Stimulated activated CD8-positive, alpha-beta memory T cell treated with anti-CD3 and anti-CD28 coated beads, Interleukin-15, amount 100 ng/mL, for 48 hours (primary cell): ENCODE data around the gene RABGAP1L.
"Not testable (repeated sequence)": the region's sequence is repeated elsewhere in the genome, so short reads cannot be mapped to it uniquely, and the experiment has no call there.

Source experiments
- DNase-seq, 2 donors: peaks; one replicate each; pipeline ENCODE4 v3.0.0-alpha.2; 2020; ENCODE audit warnings: low read depth in 2 of 2

RABGAP1L gene

DNA sequence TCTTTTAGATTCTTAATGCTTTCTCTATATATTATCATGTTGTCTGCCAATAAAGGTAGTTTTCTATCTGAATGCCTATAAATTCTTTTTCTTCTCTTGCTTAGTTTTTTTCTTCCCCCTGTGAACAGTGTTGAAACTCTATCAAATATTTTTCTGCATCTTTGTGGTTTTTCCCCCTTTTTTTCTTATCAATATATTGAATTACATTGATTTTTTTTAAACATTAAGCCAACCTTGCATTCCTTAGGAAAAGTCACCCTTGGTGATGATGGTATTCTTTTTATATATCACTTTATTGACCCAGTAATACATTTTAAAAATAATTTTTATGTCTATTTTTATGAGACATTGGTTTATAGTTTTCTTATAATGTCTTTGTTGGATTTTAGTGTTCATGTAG, 131.7 kb downstream of the RABGAP1L start:
- no peak for DNase-seq

DNA sequence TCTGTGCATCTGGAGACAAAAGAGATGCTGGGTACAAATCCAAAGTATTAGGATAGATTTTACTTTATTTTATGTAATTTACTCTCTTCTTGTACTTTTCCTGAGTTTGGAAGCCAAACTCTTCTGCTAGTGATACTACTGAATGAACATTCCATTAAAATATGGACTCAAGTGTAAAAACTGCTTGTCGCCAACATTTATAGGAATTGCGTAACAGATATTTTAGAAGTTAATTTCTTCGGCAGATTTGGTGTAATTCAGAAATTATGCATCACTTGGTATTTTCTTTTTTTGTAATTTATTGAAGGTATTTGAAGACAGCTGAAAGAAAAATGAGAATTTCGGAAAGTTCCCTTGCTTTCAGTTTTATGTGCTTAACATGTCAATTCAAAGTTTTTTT, 137.0 kb downstream of the RABGAP1L start:
- DNase-seq: no peak

DNA sequence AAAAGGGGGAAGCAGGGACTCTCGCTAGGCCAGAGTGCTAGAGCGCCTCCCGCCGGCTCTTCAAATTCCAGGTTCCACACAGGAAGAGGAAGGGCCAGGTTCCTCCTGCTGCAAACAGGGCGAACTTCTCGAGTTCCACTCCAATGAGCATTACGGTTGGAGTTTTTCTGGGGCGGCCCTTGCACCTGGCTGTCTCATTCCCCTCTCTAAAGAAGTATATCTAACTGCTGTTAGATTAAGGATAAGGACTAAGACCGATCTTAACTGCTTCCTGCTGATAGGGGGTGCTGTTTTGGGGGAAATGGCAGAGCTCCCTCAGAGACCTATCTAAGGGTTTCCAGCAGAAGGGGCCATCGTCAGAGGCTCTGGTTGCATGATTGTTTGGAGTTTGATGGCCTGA, 138.0 kb downstream of the RABGAP1L start:
- DNase-seq: no peak

DNA sequence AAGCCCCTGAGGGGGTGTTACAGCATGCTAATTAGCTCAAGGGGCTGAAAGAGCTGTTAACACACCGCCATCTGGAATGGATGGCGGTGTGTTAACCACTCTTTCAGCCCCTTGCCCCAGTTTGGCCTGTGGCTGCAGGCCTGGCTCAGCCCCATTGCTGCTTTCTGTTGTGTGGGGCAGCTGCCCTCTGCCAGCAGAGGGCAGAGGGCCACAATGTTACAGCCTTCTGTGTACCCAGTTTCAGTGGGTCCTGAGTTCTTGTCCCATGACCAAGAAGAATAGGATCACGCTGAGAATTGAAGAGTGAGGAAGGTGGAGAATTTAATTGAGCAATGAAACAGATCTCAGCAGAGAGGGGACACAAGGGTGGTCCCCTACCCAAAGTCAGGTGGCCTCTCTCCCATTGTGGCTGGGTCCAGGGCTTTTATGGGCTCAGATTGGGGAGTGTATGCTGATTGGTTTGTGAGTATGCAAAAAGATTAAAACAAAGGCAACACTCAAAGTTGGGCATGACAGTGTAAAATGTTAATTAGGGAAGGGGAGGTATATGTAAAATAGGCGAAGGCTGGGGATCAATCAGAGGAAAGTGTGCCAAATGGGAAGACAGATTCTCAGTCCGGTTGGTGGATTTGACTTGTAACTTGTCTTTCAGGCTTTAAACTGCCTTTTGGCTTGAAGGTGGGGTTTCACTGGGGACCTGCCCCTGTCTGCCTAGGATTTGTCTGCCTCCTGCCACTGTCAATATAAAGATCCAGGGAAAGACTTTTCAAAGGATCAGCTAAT, 142.2 kb downstream of the RABGAP1L start:
- no peak for DNase-seq

DNA sequence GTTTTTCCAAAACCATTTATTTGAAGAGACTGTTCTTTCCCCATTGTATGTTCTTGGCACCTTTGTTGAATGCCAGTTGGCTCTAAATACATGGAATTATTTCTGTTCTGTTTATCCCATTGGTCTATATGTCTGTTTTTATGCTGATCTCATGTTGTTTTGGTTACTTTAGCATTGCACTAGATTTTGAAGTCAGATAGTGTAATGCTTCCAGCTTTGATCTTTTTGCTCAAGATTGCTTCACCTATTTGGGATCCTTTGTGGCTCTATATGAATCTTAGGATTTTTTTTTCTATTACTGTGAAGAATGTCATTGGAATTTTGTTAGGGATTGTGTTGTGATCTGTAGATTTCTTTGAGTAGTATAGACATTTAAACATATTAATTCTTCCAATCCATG, 149.3 kb downstream of the RABGAP1L start:
- no peak for DNase-seq

DNA sequence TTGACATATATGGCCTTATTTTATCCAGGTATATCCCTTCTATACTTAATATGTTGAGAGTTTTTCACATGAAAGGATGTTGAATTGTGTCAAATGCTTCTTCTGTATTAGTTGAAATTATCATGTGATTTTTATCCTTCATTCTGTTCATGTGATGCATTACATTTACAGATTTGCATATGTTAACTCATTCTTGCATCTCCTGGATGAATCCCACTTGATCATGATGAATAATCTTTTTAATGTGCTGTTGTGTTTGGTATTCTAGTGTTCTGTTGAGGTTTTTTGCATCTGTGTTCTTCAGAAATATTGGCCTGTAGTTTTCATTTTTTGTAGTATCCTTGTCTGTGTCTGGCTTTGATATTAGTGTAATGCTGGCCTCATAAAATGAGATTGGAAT, 150.2 kb downstream of the RABGAP1L start:
- DNase-seq: no peak

DNA sequence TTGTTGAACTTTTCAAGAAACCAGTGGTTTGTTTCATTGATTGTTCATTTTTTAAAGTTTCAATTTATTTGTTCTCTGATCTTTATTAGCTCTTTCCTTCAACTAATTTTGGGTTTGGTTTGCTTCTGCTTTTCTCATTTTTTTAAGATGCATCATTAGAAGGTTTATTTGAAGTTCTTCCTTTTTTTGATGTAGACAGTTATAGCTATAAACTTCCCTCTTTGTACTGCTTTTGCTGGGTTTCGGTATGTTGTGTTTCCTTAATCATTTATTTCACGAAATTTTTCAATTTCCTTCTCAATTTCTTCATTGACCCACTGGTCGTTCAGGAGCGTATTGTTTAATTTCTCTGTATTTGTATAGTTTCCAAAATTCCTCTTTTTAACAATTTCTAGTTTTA, 155.1 kb downstream of the RABGAP1L start:
- DNase-seq: no peak

DNA sequence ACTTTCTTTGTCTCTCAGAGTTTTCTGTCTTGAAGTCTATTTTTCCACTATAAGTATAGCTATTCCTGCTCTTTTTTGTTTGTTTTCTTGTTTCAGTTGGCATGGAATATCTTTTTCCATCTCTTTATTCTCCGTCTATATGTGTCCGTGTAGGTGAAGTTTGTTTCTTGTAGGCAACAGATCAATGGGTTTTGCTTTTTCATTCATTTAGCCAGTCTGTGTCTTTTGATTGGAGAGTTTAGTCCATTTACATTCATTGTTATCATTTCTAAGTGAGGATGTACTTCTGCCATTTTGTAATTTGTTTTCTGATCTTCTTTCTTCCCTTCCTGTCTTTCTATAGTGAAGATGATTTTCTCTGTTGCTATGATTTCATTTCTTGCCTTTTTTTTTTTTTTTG, 155.9 kb downstream of the RABGAP1L start:
- DNase-seq: no peak

DNA sequence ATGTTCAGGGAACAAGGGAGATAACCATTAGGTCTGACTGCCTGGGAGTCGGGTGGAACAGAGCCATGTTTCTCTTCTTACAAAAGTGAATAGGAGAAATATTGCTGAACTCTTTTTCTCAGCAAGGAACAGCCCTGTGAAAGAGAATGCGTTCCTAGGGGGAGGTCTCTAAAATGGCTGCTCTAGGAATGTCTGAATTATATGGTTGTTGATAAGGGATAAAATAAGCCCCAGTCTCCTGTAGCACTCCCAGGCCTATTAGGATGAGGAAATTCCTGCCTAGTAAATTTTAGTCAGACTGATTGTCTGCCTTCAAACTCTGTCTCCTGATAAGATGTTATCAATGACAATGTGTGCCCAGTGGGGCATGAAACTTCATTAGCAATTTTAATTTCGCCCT, 161.6 kb downstream of the RABGAP1L start:
- not testable (repeated sequence) for DNase-seq

DNA sequence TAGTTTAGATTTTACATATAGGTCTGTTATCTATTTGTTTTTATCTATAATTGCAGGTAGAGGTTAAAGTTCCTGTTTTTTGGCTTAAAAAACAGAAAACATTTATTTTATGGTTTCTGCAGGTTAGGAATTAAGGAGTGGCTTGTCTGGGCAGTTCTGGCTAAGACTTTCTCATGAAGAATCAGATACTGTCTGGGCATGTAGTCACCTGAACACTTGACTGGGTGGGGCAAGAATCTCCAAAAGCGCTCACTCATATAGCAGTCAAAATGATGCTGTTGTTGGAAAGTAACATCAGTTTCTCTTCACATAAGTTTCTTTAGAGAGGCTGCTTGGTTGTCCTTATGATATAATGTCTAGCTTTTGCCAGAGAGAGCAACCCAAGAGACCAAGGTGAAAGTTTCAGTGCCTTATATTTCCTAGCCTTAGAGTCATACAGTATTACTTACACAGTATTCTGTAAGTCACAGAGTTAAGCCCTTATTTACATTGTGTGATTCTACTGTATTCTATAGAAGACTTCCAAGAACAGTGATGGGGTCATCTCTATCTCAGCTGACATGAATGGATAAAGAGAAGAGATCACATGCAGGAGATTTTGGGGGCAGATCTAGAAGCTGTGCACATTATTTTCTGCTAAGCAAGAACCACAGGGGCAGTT, 163.0 kb downstream of the RABGAP1L start:
- DNase-seq: no peak

DNA sequence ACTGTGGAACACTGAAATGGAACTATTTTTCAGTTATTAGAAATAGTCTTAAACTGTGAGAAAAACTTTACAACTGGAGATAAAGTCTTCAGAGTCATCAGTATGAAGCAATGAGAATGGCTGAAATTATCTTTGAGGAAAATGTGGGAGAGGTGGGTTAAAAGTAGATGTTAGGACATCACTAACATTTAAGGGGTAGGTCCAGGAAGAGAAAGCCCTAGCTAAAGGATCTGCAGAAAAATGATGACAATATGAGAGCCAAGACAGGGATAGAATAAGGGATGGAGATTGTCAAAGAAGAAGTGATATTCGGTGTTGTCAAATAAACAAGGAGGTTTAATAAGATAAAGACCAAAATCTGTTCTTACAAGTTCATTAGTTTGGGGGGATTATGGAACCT, 165.2 kb downstream of the RABGAP1L start:
- DNase-seq: no peak

DNA sequence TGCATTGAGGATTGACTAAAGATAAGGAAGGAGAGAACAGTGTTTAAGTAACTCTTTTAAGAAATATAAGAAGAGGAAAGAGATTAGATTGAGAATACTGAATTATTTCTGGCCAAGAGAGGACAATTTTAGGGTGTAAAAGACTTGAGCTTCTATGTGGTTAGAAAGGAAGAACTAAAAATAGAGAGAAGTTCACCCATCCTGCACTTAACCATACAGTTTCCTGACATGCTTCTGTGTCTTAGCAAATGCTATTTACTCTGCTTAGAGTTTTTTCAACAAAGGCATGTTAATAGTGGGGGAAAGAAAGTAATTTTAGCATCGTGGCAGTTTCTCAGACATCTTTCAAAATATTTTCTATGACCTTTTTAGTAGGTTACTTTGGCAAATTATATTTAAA, 165.6 kb downstream of the RABGAP1L start:
- DNase-seq: no peak

DNA sequence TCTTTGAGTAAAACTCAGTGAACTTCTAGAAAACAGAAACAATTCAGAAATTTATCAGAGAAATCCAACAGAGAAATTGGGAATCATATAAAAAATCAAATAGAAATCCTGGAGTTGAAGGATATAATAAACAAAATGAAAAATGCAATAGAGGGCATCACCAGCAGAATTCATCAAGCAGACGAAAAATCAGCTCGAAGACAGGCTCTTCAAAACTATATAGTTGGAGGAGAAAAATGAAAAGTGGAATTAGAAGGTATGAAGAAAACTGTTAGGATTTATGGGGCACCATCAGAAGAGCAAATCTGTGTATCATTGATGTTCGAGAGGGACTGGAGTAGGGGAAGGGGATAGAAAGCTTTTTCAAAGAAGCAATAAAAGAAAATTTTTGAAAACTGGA, 167.0 kb downstream of the RABGAP1L start:
- no peak for DNase-seq

DNA sequence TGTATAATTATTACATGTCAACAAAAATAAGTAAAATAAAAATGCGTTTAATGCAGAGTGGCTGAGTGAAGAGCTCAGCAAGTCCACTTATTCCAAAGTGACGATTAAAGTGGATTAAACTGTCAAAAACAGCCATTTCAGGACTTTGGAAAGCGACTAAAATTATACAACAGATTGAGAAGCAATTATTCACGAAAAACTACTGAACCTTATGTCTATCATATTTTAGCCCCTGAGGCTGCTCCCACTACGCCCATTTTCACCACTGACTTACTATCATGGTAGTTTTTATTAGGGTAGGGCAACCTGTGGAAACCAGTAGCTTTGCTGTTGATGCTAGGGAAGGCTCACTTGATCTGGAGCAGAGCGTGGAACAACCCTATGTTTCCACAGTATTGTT, 174.1 kb downstream of the RABGAP1L start:
- DNase-seq: no peak

DNA sequence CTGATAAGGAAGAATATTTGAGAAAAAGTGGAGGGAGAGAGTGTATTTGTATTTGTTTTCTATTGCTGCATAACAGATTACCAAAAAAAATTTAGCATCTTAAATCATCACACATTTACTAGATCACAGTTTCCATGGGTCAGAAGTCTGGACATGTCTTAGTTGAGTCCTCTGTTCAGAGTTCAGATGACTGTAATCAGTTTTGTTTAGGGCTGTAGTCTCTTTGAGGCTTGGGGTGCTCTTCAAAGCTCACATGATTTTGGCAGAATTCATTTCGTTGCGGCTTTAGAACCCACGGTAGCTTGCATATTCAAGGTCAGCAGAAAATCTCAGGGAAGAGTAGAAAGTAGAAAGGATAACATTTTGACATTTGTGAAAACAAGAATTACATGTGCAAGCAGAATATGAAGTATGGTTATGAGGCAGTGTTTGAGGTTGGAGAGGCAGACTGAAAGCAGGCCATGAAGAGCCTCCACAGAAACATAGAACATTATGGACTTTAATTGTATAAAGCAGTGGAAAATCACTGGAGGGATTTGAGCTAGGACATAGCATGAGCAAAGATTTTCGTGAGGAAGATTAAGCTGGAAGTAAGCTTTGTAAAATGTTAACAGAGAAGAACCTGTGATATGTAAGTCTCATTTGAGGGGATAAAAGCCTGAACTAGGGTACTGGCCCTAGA, 177.8 kb downstream of the RABGAP1L start:
- DNase-seq: no peak

DNA sequence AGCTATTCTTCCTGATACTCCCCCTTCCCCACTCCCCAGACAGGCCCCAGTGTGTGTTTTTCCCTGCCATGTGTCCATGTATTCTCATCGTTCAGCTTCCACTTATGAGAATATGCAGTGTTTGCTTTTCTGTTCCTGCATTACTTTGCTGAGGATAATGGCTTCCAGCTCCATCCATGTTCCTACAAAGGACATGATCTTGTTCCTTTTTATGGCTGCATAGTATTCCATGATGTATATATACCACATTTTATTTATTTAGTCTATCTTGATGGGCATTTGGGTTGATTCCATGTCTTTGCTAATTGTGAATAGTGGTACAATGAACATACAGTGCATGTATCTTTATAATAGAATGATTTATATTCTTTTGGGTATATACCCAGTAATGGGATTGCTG, 181.1 kb downstream of the RABGAP1L start:
- DNase-seq: not testable (repeated sequence)

DNA sequence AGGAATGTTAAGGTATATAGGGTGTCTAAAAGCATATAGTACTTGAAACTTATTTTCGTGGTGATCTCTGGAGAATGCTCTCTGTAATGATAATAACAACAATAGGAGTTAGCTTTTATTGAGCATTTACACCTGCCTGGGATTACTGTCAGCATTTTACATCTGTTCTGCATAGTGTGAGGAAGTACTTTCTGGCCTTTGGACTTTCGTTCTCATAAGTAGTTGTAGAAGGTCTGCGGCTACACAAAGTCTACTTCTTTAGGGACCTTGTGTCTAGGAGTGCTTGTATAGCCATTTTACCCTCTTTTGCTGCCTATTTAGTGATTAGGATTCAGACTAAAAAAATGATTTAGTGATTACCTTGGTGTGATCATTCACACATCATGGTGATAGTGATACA, 184.8 kb downstream of the RABGAP1L start:
- DNase-seq: no peak

DNA sequence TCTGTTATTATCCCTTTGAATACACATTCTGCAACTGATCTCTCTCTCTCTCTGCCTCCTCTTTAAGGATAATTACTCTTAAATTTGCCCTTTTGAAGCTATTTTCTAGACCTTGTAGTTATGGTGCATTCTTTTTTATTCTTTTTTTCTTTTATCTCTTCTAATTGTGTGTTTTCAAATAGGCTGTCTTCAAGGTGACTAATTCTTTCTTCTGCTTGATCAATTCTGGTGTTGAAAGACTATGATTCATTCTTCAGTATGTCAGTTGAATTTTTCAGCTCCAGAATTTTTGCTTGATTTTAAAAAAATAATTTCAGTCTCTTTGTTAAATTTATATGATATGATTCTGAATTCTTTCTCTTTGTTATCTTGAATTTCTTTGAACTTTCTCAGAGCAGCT, 192.8 kb downstream of the RABGAP1L start:
- no peak for DNase-seq

DNA sequence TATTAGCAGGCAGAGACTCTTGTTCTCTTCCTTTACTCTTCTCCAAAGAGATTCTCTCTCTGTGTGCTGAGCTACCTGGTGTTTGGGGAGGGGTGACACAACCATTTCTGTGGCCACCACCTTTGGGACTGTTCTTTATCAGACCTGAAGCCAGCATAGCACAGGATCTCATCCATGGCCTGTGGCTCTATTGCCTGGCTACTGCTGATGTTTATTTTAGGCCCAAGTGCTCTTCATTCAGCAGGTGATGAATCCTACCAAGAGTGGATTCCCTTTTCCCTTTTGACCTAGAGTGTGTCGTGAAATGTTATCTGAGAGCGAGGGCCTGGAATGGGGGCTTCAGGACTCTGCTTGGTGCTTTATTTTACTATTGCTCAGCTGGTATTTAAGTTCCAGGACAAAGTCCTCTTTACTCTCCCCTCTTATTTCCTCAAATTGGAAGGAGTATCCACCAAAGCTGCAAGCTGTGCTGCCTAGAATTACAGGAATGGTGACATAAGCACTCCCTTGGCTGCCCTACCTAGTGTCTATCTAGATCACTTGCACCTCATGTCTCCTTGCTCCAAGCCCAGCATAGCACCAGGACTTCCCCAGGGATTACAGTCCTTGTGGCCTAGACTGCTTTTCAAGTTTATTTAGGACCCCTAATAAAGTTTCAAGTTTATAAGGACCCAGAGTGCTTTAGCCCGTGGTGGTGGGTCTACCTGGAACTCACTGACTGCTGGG, 193.7 kb downstream of the RABGAP1L start:
- DNase-seq: no peak

DNA sequence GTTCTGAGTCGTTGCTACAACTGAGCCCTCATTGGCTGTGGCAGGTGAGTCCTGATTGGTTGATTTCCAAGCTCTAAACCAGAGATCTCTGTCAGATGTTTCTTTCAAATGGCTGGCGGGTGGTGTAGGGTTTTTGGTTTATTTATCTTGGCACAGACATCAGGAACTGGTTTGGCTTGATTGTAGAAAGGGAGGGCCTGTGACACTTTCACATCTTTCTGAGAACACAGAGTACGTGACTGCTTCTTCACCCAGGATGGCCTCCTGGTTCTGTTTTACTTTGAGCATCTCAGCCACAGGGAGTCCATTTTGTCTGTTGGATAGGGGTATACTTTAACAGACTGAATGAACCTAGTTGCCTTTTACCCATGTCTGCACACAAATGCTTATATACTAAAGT, 199.0 kb downstream of the RABGAP1L start:
- no peak for DNase-seq

DNA sequence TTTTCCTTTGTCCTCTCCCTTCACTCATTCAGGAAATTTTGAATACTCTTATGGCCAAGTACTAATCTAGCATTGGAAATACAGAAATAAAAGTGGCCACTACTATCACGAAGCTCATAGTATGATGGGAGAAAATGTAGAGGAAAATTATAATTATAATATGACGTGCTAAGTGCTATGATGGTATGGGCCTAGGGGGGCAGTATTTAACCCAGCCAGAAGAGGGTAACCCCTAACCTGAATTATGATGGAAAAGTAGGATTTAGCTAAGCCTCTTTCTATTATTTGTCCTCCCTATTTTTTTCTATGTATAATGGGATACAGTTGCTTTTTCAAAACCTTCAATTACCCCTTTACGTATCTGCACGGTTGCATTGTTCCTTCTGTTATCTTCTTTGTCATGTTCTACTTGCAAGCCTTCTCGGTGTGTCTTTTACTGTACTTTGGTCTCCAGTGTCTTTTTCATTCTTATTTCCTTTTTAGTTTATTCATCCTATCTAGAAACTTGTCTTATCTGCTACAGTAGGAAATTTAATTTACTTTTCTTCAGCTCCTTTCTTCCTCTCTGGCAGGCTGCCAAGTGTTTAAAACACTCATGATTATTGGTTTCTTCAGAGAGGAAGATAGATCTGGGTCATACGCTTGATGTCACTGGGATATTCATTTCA, 199.6 kb downstream of the RABGAP1L start:
- no peak for DNase-seq

DNA sequence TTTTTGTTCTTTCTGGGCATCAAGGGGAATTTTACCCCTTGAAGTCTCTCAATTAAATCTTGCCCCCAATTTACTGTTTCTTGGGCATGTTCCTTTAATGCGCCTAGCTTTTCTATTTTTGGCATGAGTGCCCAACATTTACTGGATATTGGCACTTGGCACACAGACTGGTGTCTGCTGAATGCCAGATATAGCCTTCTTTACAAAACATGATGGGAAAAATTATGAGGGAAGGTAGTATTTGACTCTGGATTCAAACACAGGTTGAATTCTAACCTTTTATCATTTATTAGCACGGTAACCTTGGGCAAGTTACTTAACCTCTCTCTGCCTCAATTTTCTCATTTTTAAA, 200.1 kb downstream of the RABGAP1L start:
- no peak for DNase-seq
